ES-I3 (cell line): ENCODE results near the gene CEP72.

Source experiments
- H3K36me3 ChIP-seq: 2 replicates; pipeline ENCODE4 v1.6.1; 2013; ENCODE audit warnings: mild to moderate bottlenecking, low read length, control low read depth, moderate library complexity; ENCODE audit not compliant: insufficient read depth
- H3K4me1 ChIP-seq: 2 replicates; pipeline ENCODE4 v1.6.1; 2013; ENCODE audit warnings: mild to moderate bottlenecking, control low read depth, low read length; ENCODE audit not compliant: insufficient read depth
- H3K9ac ChIP-seq: 2 replicates; pipeline ENCODE4 v1.6.1; 2013; ENCODE audit warnings: low read depth, mild to moderate bottlenecking, low read length, moderate library complexity
- H3K9me3 ChIP-seq: 2 replicates; pipeline ENCODE4 v1.6.1; 2013; ENCODE audit warnings: mild to moderate bottlenecking, low read length, moderate library complexity; ENCODE audit not compliant: control insufficient read depth, insufficient read depth

CEP72 gene

GRCh38 chr5:652023-652515 is 39.9 kb downstream of the CEP72 start:
- Histone ChIP-seq H3K36me3 (peaks cover 9% of the 10 kb centered on the region), H3K4me1 (no peaks in the 10 kb centered on the region), H3K9ac (no peak overlapping the region), H3K9me3 (no peaks in the 10 kb centered on the region; the same call in 1 of the 2 replicates)

GRCh38 chr5:652773-653350 is 40.7 kb downstream of the CEP72 start:
- H3K9ac ChIP-seq, result no peak overlapping the region
- no peaks in the 10 kb centered on the region for H3K4me1 ChIP-seq
- H3K36me3 ChIP-seq, result peaks cover 4% of the 10 kb centered on the region; the same call in 1 of the 2 replicates
- no peaks in the 10 kb centered on the region; the same call in 1 of the 2 replicates for H3K9me3 ChIP-seq

GRCh38 chr5:654071-654778 is 42.1 kb downstream of the CEP72 start:
- no peaks in the 10 kb centered on the region for H3K9me3 ChIP-seq
- no peak overlapping the region for H3K9ac ChIP-seq
- no peaks in the 10 kb centered on the region; the same call in 1 of the 2 replicates for H3K36me3 ChIP-seq
- H3K4me1 ChIP-seq, result no peaks in the 10 kb centered on the region

GRCh38 chr5:655406-655805 is 43.3 kb downstream of the CEP72 start:
- no peak overlapping the region for H3K9ac ChIP-seq
- no peaks in the 10 kb centered on the region for H3K9me3 ChIP-seq
- H3K4me1 ChIP-seq, result no peaks in the 10 kb centered on the region
- H3K36me3 ChIP-seq, result no peaks in the 10 kb centered on the region; the same call in 1 of the 2 replicates

GRCh38 chr5:657570-657969 is 45.4 kb downstream of the CEP72 start:
- Histone ChIP-seq H3K9ac (no peak overlapping the region), H3K36me3 (no peaks in the 10 kb centered on the region; the same call in none of the 2 replicates), H3K4me1 (no peaks in the 10 kb centered on the region), H3K9me3 (no peaks in the 10 kb centered on the region)

GRCh38 chr5:658103-658502 is 46.0 kb downstream of the CEP72 start:
- no peak overlapping the region for H3K9ac ChIP-seq
- no peaks in the 10 kb centered on the region for H3K9me3 ChIP-seq
- H3K4me1 ChIP-seq, result no peaks in the 10 kb centered on the region
- no peaks in the 10 kb centered on the region; the same call in none of the 2 replicates for H3K36me3 ChIP-seq

GRCh38 chr5:659496-660263 is 47.5 kb downstream of the CEP72 start:
- Histone ChIP-seq H3K4me1 (no peaks in the 10 kb centered on the region), H3K9ac (no peak overlapping the region), H3K36me3 (no peaks in the 10 kb centered on the region; the same call in 1 of the 2 replicates), H3K9me3 (no peaks in the 10 kb centered on the region)

GRCh38 chr5:660491-661030 is 48.4 kb downstream of the CEP72 start:
- no peaks in the 10 kb centered on the region for H3K4me1 ChIP-seq
- H3K36me3 ChIP-seq, result no peaks in the 10 kb centered on the region; the same call in 1 of the 2 replicates
- no peak overlapping the region for H3K9ac ChIP-seq
- H3K9me3 ChIP-seq, result no peaks in the 10 kb centered on the region

GRCh38 chr5:661891-662750 is 50.0 kb downstream of the CEP72 start:
- Histone ChIP-seq H3K4me1 (no peaks in the 10 kb centered on the region), H3K36me3 (no peaks in the 10 kb centered on the region; the same call in 1 of the 2 replicates), H3K9ac (no peak overlapping the region), H3K9me3 (no peaks in the 10 kb centered on the region)

- Histone ChIP-seq H3K4me1 (no peaks in the 10 kb centered on the region), H3K9me3 (no peaks in the 10 kb centered on the region), H3K36me3 (no peaks in the 10 kb centered on the region; the same call in 1 of the 2 replicates), H3K9ac (no peak overlapping the region)
Observed at GRCh38 chr5:662751-663435, 50.8 kb downstream of the CEP72 start.

GRCh38 chr5:663436-664342 is 51.5 kb downstream of the CEP72 start:
- no peaks in the 10 kb centered on the region; the same call in 1 of the 2 replicates for H3K36me3 ChIP-seq

GRCh38 chr5:664343-664993 is 52.3 kb downstream of the CEP72 start:
- Histone ChIP-seq H3K9ac (no peak overlapping the region), H3K36me3 (no peaks in the 10 kb centered on the region; the same call in 1 of the 2 replicates), H3K9me3 (no peaks in the 10 kb centered on the region), H3K4me1 (no peaks in the 10 kb centered on the region; the same call in 1 of the 2 replicates)

More at GRCh38 chr5:663436-664342, 51.5 kb downstream of the CEP72 start:
- H3K4me1 ChIP-seq, result no peaks in the 10 kb centered on the region
- no peaks in the 10 kb centered on the region for H3K9me3 ChIP-seq
- no peak overlapping the region for H3K9ac ChIP-seq
